GM11168 (cell line): ENCODE results near the gene TRMT13.

ENCODE experiments used
- in situ Hi-C: fragments of 300-500 bp; cut with MboI; formaldehyde crosslinking; loops from one replicate; pipeline ENCODE4 v1.12.0; 2022; ENCODE audit warnings: low sequenced_read_pairs; ENCODE audit not compliant: unreplicated experiment

Gene TRMT13, protein sequence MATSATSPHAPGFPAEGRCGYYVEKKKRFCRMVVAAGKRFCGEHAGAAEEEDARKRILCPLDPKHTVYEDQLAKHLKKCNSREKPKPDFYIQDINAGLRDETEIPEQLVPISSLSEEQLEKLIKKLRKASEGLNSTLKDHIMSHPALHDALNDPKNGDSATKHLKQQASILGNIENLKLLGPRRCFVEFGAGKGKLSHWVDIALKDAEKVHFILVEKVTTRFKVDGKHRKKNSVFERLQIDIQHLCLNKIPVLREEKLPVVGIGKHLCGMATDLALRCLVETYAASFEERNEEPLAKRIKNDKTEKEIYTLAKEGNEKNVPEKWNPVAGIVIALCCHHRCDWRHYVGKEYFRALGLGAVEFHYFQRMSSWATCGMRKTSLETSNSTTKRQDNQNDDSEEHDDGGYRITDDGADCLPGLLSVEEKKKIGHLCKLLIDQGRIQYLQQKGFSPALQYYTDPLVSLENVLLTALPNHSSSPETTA

DNA sequence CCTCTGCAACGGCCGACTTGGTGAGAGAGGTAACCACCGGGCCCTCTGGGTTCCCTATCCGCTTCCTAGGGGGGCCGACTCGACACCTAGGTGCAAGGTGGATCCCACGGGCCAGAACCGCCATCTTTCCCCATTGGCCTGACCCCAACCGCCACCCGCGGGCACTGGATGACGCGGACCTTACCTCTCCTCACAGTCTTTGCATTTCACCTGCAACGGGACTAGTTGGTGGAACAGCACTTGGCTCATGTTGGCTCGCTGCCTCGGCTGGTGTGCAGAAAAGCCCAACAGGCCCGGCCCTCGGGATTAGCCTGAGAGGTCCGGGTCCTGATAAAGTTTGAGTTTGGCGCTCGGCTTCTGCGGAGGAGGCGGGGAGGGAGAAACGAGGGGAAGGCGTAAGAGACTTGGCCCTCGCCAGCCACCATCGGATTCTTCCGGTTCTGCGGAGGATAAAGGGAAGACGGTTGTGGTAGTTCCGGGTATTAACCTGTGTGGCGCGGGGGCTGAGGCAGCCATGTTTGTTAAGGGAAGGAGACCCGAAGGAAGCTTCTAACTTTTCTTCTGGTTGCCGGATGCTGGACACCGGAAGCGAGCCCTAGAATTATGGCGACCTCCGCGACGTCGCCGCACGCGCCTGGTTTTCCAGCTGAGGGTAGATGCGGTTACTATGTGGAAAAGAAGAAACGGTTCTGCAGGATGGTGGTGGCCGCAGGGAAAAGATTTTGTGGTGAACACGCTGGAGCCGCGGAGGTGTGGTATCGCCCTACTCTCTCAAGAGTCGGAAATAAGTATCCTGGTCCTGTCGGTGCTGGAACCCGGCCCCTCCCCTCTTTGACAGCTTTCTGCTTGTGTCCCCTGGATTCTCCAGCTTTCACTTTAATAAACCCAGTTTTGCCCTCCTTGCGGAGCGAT, at the start of gene TRMT13, which contains the start of gene SASS6:
TRMT13 (plus strand) TSS at position 598 of the 912 bp plus-strand sequence; CDS start at position 604, 6 bp downstream.
SASS6 (minus strand) TSS at position 365 of the 912 bp plus-strand sequence; CDS start at position 249, 116 bp downstream.
- in situ Hi-C loops: no loop called here

DNA sequence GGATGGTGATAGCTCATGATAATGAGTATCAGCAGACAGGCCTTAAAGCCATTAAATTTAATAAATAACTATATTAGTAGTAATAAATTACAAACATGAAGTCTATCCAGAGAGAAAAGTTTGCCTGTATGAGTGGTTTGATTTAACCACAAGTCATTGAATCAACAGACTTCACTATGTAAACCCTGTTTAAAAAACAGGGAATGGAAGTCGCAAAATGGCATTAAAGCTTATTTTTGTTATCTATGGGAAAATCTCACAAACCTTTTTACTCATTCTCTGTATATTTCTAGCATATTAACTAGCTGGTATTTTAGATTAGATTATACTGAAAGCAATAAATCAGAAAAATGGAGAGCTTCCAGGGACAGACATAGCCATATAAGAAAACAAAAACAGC, 45.6 kb upstream of the TRMT13 start:
- in situ Hi-C loops: no loop called here

DNA sequence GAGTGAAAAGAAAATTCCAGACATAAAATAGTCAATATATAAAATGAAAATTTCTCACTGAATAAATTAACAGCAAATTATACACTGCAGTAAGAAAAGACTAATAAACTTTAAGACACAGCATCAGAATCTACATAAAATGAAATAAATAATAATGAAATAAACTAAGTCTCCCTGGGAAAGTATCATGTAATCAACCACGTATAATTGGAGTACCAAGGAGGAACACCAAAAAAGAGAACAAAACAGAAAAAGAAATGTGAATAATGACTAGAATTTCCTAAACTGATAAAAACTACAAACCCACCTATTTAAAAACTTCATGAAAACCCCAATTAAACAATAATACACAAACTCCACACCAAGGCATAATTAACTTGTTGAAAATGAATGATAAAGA, 43.9 kb upstream of the TRMT13 start:
- in situ Hi-C loops: no loop called here

DNA sequence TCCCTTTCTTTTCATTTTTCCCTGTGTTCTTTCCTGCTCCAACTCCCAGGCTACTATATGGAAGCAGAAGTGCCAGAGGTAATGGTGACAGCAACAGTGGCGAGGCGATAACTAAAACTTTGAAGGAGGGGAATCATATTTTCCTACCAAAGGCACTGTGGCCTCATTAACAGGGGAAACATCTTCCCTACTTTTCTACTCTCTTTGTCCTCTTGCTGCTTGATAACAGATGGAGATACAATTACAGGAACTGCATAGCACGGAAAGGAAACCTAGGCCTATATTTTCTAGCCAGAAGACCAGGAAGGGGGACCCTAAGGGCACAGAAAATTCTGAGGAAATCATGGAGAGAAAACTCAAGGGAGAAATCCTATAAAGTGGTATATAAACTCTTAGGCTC, 42.5 kb upstream of the TRMT13 start:
- in situ Hi-C loops: loop anchor here (5.0 kb wide), 1 partner anchor 57 kb away; no protein-coding TSS in a partner anchor

DNA sequence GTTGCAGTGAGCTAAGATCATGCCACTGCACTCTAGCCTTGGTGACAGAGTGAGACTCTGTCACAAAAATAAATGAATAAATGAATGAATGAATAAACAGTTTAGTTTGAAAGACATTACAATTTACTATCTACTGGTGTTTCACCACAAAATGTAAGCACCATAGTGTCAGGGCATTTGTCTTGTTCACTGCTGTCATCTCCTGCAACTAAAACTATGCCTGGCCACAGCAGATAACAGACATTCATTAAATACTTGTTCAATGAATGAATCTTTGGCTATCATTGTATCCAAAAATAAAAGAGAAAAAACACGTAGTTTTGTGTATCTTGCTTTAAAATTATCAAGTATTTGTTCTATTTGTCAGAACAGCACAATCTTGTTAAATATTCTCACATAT, 32.8 kb upstream of the TRMT13 start:
- in situ Hi-C loops: no loop called here

DNA sequence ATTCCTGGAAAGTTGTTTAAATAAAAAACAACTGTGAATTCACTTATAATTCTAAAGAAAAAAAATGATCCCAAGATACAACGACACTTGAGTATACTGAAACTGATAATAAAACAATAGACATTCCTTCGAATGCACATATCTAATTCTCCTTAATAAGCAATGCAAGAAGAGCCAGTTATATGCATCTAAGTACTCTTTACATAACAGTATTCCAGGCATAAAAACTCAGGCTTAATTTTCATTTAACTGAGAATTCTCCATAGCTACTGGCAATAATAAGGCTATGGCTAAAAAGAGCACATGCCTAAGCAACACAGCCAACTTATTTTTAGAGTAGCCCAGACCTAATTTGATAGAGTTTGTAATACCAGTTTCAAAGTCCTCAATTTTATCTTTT, 31.4 kb upstream of the TRMT13 start:
- in situ Hi-C loops: no loop called here

DNA sequence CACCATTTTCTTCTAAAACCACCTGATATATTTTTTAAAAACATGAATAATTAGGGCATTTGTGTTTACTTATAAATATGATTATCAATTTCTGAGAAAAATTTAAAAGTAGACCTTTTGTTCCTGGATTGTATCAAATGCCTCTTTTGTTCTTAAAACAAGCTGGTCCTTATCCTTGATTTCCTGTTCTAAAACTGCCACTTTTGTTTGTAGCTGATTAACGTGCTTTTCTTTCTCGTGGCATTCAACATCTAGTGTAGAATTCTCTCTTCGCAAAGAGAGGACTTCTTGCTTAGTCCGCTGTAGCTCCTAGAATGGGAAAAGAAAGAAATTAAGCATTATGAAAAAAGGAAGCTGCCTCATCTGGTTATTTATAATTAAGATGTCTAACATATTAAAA, 25.3 kb upstream of the TRMT13 start:
- in situ Hi-C loops: no loop called here

DNA sequence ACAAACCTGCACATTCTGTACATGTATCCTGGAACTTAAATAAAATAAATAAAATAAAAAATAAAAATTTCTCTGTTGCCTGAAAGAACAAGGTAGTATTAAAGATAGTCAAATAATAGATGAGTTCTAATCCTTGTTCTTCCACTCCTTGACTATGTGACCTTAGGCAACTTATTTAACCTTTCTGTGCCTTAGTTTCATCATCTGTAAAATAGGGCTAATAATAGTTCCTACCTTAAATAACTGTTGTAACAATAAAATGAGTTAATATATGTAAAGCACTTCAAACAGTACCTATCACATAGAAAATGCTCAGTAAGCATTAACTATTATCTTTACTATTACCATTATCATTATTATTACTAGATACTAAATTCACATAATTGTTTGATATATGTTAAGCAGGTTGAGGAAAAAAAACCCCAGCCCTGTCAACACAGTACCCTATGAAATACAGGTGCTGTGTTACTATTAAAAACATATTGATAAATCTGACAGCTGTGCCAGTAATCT, 23.4 kb upstream of the TRMT13 start:
- in situ Hi-C loops: no loop called here

DNA sequence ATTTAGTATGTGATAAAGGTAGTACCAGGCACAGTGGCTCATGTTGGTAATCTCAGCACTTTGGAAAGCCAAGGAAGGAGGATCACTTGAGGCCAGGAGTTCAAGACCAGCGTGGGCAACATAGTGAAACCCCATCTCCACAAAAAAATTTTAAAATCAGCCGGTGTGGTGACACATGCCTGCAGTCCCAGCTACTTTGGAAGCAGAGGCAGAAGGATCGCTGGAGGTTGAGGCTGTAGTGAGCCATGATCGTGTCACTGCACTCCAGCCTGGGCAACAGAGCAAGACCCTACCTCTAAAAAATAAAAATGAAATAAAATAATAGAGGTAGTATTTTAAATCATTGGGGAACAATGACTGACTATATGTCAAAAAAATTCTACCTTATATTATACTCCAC, 17.4 kb upstream of the TRMT13 start:
- in situ Hi-C loops: no loop called here

DNA sequence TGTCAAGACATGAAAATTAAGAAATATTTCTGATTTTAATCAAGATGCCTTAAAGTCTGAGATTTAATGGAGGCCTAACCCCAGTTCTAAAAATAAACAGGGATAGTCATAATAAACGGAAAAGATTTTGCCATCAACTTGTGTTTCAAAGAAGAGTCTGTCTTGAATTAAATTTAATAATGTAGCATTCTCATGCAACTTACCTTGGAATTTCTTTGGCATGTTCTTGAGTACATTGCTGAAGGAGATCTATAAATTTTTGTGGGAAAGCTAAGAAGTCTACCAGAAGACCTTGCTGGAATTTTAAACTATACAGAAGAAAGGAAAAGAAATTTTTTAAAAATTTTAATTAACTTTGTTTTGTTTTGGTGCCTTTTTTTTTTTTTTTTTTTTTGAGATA, 10.8 kb upstream of the TRMT13 start:
- in situ Hi-C loops: no loop called here

DNA sequence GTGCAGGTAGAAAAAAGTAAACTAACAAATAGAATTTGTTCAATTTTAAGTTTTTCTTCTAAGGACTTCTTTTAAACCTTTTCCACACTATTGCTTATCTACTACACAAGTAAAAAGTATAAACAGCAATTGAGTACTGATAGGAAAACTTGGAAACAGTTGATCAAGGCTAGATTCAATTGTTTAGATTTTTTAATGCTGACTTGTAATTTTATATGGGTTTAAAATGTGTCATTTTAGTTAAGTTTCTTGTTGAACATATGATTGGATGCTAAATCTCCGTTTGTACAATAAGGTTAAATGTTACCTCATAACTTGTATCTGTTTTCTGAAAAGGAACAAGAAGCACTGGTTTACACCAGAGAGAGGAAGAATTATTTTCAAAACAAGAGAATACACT, 5.7 kb upstream of the TRMT13 start:
- in situ Hi-C loops: no loop called here

DNA sequence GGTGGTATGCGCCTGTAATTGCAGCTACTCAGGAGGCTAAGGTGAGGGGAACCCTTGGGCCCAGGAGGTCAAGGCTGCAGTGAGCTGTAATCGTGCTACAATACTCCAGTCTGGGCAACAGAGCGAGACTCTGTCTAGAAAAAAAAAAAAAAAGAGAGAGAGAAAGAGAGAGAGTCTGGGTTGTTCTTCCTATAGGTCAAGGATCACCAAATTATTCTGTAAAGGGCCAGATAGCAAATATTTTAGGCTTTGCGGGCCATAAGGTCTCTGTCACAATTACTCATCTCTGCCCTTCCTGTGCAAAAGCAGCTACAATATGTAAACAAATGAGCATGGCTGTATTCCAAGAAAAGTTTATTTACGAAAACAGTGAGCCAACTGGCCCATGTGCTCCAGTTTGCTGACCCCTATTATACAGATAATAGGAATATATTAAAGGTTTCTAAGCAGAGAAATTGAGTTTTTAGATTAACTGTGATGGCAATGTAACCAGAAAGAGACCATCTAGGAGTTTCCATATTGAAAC, 2.3 kb upstream of the TRMT13 start:
- in situ Hi-C loops: no loop called here

DNA sequence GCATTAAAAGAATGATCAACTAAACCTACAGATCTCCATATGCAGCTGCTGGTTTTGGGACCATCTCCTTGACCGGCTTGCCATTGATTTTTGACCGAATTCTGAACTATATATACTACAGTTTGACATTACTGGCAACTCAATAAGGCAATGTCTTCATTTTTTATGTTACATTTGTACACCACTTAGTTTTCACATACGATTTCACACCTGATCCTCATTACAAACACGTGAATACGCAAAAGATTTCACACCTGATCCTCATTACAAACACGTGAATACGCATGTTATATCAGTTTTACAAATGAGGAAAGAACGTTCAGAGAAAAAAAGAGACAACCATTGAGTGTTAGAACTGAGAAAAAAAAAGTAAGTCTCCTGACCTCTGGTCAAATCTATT, 1.3 kb upstream of the TRMT13 start:
- in situ Hi-C loops: no loop called here

DNA sequence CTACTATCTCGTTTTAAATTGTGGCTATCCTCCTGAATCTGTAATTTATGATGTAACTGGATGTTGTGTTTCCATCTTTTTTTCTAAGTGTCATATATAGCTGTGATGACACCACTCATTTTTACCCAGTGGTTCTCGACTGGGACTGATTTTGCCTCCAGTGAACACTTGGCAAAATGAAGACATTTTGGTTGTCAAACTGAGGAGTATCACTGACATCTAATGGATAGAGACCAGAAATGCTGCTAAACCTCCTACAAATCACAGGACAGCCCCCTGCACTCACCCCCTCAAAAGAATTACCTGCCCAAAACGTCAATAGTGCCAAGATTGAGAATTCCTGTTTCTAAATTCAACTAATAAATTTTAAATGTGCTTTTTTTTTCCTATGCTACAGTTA, 1.9 kb downstream of the TRMT13 start:
- in situ Hi-C loops: no loop called here

DNA sequence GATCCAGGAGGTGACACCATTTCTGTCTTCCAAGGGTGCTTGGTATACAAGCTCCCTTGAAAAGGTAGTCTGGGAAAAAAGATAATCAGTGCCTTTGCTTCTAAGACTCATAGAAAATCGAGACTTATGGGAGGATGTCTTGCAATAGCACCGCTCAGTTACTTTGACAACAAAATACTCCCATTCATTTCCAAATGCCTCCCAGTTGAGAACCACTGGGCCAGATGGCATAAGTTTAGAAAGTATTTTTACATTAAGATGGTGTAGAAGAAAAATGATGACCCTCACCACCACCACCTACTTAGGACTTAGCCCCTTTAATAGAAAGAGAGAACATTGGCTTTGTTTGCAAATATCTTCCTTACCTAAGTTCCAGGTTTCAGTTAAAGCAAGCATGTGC, 4.6 kb downstream of the TRMT13 start:
- in situ Hi-C loops: no loop called here

DNA sequence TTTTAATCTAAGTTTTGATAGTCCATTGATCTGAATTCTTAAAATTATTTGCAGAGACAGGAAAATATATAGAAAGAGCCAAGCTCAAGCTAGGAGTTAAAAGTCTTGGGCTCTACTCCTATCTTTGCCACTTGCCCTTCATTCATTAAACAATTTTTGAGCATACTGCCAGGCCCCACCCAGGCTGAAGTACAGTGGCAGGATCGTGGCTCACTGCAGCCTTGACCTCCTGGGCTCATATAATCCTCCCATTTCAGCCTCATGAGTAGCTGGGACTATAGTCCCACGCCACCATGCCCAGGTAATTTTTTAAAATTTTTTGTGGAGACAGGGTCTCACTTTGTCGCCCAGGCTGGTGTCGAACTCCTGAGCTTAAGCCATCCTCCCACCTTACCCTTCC, 8.2 kb downstream of the TRMT13 start:
- in situ Hi-C loops: no loop called here

DNA sequence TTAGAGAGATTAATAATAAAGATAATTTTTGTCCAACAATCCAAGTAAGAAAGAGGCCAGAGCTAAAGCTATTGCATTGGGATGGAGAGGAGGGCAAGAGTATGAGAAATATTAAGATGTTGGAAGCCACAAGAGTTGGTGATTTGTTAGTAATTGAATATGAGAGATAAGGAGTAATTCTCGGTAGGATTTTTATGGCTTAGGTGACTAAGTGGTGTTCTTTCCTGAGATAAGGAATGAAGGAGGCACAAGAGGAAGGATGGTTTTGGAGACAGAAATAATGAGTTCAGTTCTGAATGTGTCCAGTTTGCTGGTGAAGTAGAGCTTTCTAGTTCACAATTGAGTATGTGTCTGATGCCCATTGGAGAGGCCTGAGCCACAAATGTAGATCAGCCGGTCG, 9.4 kb downstream of the TRMT13 start:
- in situ Hi-C loops: no loop called here

DNA sequence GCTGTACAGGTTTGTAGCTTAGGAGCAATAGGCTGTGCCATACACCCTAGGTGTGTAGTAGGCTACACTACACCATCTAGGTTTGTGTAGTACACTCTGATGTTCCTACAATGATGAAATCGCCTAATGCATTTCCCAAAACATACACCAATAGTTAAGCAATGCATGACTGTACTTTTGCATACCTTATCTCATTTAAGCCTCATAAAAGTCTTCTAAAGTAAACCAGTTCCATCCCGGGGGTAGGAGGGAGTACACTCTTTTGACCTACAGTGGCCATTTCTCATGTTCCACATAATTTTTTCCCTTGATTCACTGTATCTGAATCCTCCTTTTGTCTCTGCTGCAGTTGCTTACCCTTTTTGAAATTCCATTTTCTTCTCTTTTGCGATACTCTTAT, 12.2 kb downstream of the TRMT13 start:
- in situ Hi-C loops: loop anchor here (5.0 kb wide), 1 partner anchor 53 kb away; no protein-coding TSS in a partner anchor

DNA sequence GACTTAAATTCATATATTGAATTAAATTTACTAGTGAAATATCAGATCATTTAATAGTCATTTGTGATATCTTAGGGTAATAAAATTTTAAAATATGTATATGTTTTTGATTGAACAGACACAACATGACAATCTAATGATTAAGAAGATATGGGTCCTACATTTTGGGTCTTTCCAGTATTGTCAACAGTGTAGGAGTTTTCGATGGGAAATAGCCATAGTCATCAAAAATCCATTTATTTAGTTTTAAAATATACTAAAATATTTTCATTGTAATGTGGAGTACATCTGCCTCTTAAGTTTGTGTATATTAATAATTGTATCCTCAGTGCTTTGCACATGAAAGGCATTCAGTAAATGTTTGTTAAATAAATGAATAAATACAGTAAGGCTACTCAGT, 14.0 kb downstream of the TRMT13 start:
- in situ Hi-C loops: loop anchor here (5.0 kb wide), 1 partner anchor 55 kb away; no protein-coding TSS in a partner anchor

DNA sequence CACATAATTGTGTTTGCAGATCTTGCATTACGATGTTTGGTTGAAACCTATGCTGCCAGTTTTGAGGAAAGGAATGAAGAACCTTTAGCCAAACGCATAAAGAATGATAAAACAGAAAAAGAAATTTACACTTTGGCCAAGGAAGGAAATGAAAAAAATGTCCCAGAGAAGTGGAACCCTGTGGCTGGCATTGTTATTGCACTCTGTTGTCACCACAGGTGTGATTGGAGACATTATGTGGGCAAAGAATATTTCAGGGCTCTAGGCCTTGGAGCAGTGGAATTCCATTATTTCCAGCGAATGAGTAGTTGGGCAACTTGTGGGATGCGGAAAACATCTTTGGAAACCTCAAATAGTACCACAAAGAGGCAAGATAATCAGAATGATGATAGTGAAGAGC, 14.9 kb downstream of the TRMT13 start:
- in situ Hi-C loops: loop anchor here (5.0 kb wide), 1 partner anchor 56 kb away; no protein-coding TSS in a partner anchor
